ENCODE measurements around the gene TFEB.

TFEB gene

DNA sequence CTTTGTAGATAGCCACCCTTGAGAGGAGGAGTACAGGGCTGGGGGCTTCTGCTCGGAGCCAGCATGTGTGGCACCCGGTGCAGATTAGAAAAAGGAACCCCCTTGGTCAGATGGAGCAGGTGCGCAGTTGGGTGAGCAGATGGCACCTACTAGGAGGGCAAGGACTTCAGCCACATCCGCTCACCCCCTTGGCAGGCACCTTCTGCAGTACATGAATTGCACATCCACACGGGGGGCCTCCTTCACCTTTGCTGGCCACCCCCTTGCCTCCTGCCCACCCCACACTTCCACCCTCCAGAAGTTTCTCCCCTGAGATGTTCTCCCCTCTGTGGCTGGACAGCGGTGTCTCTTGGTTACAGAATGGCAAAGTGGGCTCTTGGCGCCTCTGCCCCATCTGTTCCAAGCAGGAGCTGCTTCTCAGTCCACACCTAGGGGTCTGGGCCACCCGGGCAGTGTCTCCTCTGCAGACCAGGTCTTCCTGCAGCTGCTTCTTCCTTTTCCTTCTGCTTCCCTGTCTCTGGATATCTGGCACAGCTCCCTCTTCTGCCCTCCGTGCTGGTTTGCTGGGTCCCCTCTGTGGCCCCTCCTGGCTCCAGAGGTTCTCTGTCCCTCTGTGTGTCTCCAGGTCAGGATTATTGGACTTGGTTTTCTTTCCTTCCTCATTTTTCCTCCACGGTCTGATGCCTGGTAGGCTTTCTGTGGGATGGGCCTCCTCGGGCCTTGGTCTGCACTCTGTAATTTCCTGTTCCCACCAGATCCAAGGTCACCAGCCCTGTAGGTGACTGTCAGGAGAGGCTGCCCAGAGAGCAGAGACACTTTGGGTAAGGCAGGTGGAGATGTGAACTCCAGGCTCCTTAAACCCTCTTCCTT lies 93.1 kb downstream of the TFEB start:
- Mint-ChIP-seq H3K27me3 (ENCODE audit: low read depth) (peaks cover 21% of the 10 kb centered on the region), H3K9me3 (no peaks in the 10 kb centered on the region), H3K27ac (peak overlapping the region; percentile 97 to 100 (median 99)), H3K4me3 (peak overlapping the region; percentile 79 to 97 (median 93)), H3K36me3 (ENCODE audit: low read depth) (peaks cover 42% of the 10 kb centered on the region), H3K4me1 (peaks cover 80% of the 10 kb centered on the region)
- no peak for TF ChIP-seq CTCF (IDR thresholded peaks at IDR 0.05; ENCODE audit: unreplicated experiment in 3 of 3)

GRCh38 chr6:41641352-41641925 lies 94.0 kb downstream of the TFEB start:
- TF ChIP-seq CTCF (IDR thresholded peaks at IDR 0.05; ENCODE audit: unreplicated experiment in 3 of 3), result no peak
- no peaks in the 10 kb centered on the region for H3K9me3 Mint-ChIP-seq
- peaks cover 35% of the 10 kb centered on the region for H3K36me3 Mint-ChIP-seq (ENCODE audit: low read depth)
- peaks cover 77% of the 10 kb centered on the region for H3K4me1 Mint-ChIP-seq
- H3K4me3 Mint-ChIP-seq, result peak overlapping the region; percentile 79 to 97 (median 93)
- peaks cover 24% of the 10 kb centered on the region for H3K27me3 Mint-ChIP-seq (ENCODE audit: low read depth)
- peak overlapping the region; percentile 97 to 100 (median 99) for H3K27ac Mint-ChIP-seq

DNA sequence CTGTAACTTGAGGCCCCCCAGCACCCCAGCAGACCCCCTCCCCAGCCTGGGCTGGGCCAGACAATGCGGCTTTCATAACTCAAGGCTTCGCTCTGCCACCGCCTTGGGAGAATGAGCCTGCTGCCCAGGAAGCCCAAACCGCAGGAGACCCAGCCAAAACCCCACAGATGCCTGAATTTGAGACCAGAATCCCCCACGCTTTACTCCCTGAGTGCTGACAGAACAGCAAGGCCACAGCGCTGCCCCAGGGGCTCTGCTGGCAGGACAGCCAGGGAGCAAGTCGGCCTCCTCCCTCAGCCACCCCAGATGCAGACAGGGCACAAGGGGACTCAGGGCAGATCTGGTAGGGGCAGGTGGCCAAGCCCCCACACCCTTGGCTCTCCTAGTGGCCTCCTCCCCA lies 95.0 kb downstream of the TFEB start:
- H3K9me3 Mint-ChIP-seq, result no peaks in the 10 kb centered on the region
- H3K27ac Mint-ChIP-seq, result peak overlapping the region; percentile 97 to 100 (median 99)
- H3K4me1 Mint-ChIP-seq, result peaks cover 75% of the 10 kb centered on the region
- H3K27me3 Mint-ChIP-seq (ENCODE audit: low read depth), result peaks cover 24% of the 10 kb centered on the region
- peak overlapping the region; percentile 91 to 97 (median 93) for H3K4me3 Mint-ChIP-seq
- peaks cover 28% of the 10 kb centered on the region for H3K36me3 Mint-ChIP-seq (ENCODE audit: low read depth)
- TF ChIP-seq CTCF (IDR thresholded peaks at IDR 0.05; ENCODE audit: unreplicated experiment in 3 of 3), result no peak

DNA sequence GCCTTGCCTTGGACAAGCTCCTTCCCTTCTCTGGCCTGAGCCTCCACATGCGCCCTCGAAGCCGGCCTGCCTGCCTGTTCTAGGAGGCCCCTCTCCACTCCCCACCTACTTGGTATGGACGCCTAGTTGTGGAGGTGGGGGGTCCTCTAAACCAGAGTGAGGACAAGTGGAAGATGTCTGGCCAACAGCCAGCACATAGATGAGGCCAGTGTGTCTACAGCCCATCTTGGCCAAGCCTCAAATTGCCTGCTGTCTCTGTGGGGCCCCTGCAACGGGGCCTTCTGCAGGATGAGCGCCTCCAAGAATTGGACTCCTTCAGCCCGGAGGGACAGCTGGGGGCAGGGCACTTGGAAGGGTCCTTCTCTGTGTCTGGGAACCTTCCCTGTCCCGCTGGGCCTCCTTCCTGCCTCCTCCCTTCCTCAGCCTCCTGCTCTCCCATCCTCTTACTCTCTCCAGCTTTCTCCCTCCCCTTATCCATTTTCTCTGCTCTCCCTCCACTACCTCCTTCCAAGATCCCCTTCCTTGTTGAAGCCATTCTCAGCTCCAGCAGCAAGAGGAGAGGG lies 95.5 kb downstream of the TFEB start:
- Mint-ChIP-seq H3K4me1 (peaks cover 75% of the 10 kb centered on the region), H3K9me3 (no peaks in the 10 kb centered on the region)

More for the DNA sequence above, 95.5 kb downstream of the TFEB start:
- Mint-ChIP-seq H3K36me3 (ENCODE audit: low read depth) (peaks cover 26% of the 10 kb centered on the region), H3K27ac (peak overlapping the region; percentile 97 to 100 (median 99)), H3K4me3 (peak overlapping the region; percentile 91 to 97 (median 93)), H3K27me3 (ENCODE audit: low read depth) (peaks cover 30% of the 10 kb centered on the region)
- TF ChIP-seq CTCF (IDR thresholded peaks at IDR 0.05; ENCODE audit: unreplicated experiment in 3 of 3), result no peak
